HT-29 (cell line): ENCODE results near the gene MYOF. TPM values are rescaled to one million over a fixed set of nuclear protein-coding genes. Genes with fewer than 3 reads are reported as not detected.
"Not testable (repeated sequence)": the region's sequence is repeated elsewhere in the genome, so short reads cannot be mapped to it uniquely, and the experiment has no call there.

Experiments used
- DNase-seq: peaks from one replicate; pipeline ENCODE4 v3.0.0-alpha.2; 2015; ENCODE audit warnings: low spot score
- total RNA-seq: library from RNA; depleted of rRNA; stranded (reverse); fragments of >200 nt; shearing (Covaris generic); gene quantifications from 2 replicates; pipeline ENCODE4 v1.2.3, GENCODE V29; 2014

The MYOF gene
- total RNA-seq, 1 experiment from 2014 or later: 16.1 TPM

- peak; percentile 33 for DNase-seq
These were observed 60.0 kb downstream of the MYOF start for GRCh38 chr10:93422118-93422517.

GRCh38 chr10:93420944-93421825 lies 60.9 kb downstream of the MYOF start:
- no peak for DNase-seq

- no peak for DNase-seq
These were observed 62.0 kb downstream of the MYOF start for GRCh38 chr10:93420091-93420490.

- DNase-seq: not testable (repeated sequence)
These were observed 63.1 kb downstream of the MYOF start for GRCh38 chr10:93419016-93419415.

GRCh38 chr10:93417921-93418320 lies 64.2 kb downstream of the MYOF start:
- DNase-seq: no peak

GRCh38 chr10:93417266-93417665 lies 64.9 kb downstream of the MYOF start:
- no peak for DNase-seq

- no peak for DNase-seq
These were observed 65.3 kb downstream of the MYOF start for GRCh38 chr10:93416824-93417223.

- no peak for DNase-seq
These were observed 66.4 kb downstream of the MYOF start for GRCh38 chr10:93415693-93416092.

GRCh38 chr10:93413252-93413689 lies 68.9 kb downstream of the MYOF start:
- DNase-seq: no peak

- no peak for DNase-seq
These were observed 69.3 kb downstream of the MYOF start for GRCh38 chr10:93412801-93413200.

GRCh38 chr10:93410697-93411348 lies 71.3 kb downstream of the MYOF start:
- DNase-seq: no peak

- no peak for DNase-seq
These were observed 73.4 kb downstream of the MYOF start for GRCh38 chr10:93408783-93409182.

- no peak for DNase-seq
These were observed 75.6 kb downstream of the MYOF start for GRCh38 chr10:93406364-93407145.

GRCh38 chr10:93404048-93404354 lies 78.1 kb downstream of the MYOF start:
- DNase-seq: no peak

GRCh38 chr10:93403152-93404047 lies 78.7 kb downstream of the MYOF start:
- no peak for DNase-seq

GRCh38 chr10:93402192-93402591 lies 79.9 kb downstream of the MYOF start:
- no peak for DNase-seq

- DNase-seq: no peak
These were observed 83.6 kb downstream of the MYOF start for GRCh38 chr10:93398528-93398927.

GRCh38 chr10:93397020-93397419 lies 85.1 kb downstream of the MYOF start:
- DNase-seq: no peak

- no peak for DNase-seq
These were observed 88.9 kb downstream of the MYOF start for GRCh38 chr10:93393211-93393610.

GRCh38 chr10:93392121-93392520 lies 90.0 kb downstream of the MYOF start:
- no peak for DNase-seq
